Stomach (tissue), 9 donors: ENCODE results near the gene TM2D1. TPM values are rescaled to one million over a fixed set of nuclear protein-coding genes. Genes with fewer than 3 reads are reported as not detected.
"Not testable (repeated sequence)": the region's sequence is repeated elsewhere in the genome, so short reads cannot be mapped to it uniquely, and the experiment has no call there.

ENCODE experiments used
- DNase-seq, 2 donors: peaks; one replicate each; pipeline versions ENCODE4 v3.0.0 to v3.0.0-alpha.2; 2013 to 2019
- H3K27ac ChIP-seq, 5 donors: fragments of 200-600 bp in 4 of 5; sonication (generic) in 4 of 5; one replicate each; pipeline ENCODE4 v1.5.1; 2013 to 2019; ENCODE audit warnings: mild to moderate bottlenecking in 1 of 5, moderate library complexity in 1 of 5
- H3K27me3 ChIP-seq, 3 donors: fragments of 200-600 bp; sonication (generic); one replicate each; pipeline ENCODE4 v1.5.1; 2017 to 2019; ENCODE audit warnings: mixed run types in 1 of 3
- H3K36me3 ChIP-seq, 4 donors: fragments of 200-600 bp; sonication (generic); 1 replicate in 3 of 4; 2 replicates in 1 of 4; pipeline ENCODE4 v1.5.1; 2016 to 2019
- H3K4me1 ChIP-seq, 4 donors: fragments of 200-600 bp; sonication (generic); one replicate each; pipeline ENCODE4 v1.5.1; 2016 to 2019
- H3K4me3 ChIP-seq, 4 donors: fragments of 200-600 bp; sonication (generic) in 3 of 4; one replicate each; pipeline ENCODE4 v1.5.1; 2016 to 2019; ENCODE audit warnings: mild to moderate bottlenecking in 1 of 4
- H3K9me3 ChIP-seq, 4 donors: fragments of 200-600 bp; sonication (generic); one replicate each; pipeline ENCODE4 v1.5.1; 2016 to 2019
- EP300 ChIP-seq: sonication (generic); formaldehyde crosslinking; IDR thresholded peaks from one replicate; pipeline ENCODE4 v1.6.1; 2017; ENCODE audit warnings: antibody characterized with exemption
- POLR2A ChIP-seq, 4 donors: fragments of 450-650 bp; IDR thresholded peaks; one replicate each; pipeline ENCODE4 v1.6.1; 2016; ENCODE audit warnings: antibody characterized with exemption in 4 of 4, control low read depth in 2 of 4, mild to moderate bottlenecking in 1 of 4, moderate library complexity in 1 of 4
- POLR2AphosphoS5 ChIP-seq, 3 donors: sonication (generic); formaldehyde crosslinking; IDR thresholded peaks; one replicate each; pipeline ENCODE4 v1.6.1; 2016; ENCODE audit warnings: antibody characterized with exemption in 3 of 3
- WGBS, 5 donors: extraction: QIAGEN DNeasy Blood & Tissue Kit in 3 of 5; methylation state at CpG; one replicate each; pipeline versions ENCODE4 v1.1.5 to v1.1.7; 2013 to 2018; 5-methylcytosine and 5-hydroxymethylcytosine counted together
- intact Hi-C: fragments of 100-400 bp; cut with DNase I; formaldehyde crosslinking; loops from one replicate; pipeline ENCODE4 v1.15.1; 2023; ENCODE audit warnings: low total_unique reads
- polyA plus RNA-seq, 3 donors: library from polyadenylated mRNA; stranded (reverse); fragments of 200-250 nt; gene quantifications; one replicate each; pipeline ENCODE4 v1.2.3, GENCODE V29; 2013
- total RNA-seq, 5 donors: library from RNA; depleted of rRNA; stranded (reverse); fragments of >200 nt; gene quantifications; one replicate each; pipeline versions ENCODE4 v1.1.0 to v1.2.3, GENCODE V29; 2014 to 2016
- TF ChIP-seq, protein P1 (sequence below), 7 experiments: fragments of 450-650 bp in 4 of 7; fragments of 200-600 bp in 3 of 7; sonication (generic) in 3 of 7; IDR thresholded peaks; one replicate each; pipeline ENCODE4 v1.5.1; 2016 to 2019; ENCODE audit warnings: antibody characterized with exemption in 7 of 7, control low read depth in 2 of 7, mild to moderate bottlenecking in 1 of 7
- donor health status: healthy with polysubstance abuse.
- donor health status: Bipolar disorder and iron deficiency.
- donor health status: healthy.

The TM2D1 gene
- total and polyA plus RNA-seq, 8 donors = 15.6 to 184 (median 41.4) TPM

DNA sequence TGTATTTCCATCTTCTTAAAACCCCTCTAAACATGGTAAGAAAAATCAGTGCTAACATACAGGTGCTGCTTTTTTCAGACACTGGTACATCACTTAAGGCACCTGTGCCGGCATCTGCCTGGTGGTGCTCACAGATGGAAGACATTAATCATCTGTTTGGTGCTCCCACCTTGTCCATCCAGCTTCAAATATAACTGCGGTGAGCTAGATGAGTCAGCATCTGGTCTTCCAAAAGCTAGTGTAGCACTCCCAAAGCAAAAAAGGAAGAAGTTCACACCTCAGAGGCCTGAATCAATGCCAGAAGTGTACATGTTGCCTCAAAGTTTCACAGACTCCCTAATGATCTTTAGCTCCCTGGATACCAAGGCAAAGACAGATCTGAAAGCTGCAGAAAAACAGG is 44.4 kb downstream of the TM2D1 start:
- no peak overlapping the region for H3K27ac ChIP-seq
- no peaks in the 10 kb centered on the region for H3K9me3 ChIP-seq
- H3K27me3 ChIP-seq = no peaks in the 10 kb centered on the region
- H3K4me1 ChIP-seq = no peaks in the 10 kb centered on the region
- intact Hi-C loops = no loop called here
- no peak for TF ChIP-seq POLR2A (IDR thresholded peaks at IDR 0.05)
- TF ChIP-seq, protein P1, sequence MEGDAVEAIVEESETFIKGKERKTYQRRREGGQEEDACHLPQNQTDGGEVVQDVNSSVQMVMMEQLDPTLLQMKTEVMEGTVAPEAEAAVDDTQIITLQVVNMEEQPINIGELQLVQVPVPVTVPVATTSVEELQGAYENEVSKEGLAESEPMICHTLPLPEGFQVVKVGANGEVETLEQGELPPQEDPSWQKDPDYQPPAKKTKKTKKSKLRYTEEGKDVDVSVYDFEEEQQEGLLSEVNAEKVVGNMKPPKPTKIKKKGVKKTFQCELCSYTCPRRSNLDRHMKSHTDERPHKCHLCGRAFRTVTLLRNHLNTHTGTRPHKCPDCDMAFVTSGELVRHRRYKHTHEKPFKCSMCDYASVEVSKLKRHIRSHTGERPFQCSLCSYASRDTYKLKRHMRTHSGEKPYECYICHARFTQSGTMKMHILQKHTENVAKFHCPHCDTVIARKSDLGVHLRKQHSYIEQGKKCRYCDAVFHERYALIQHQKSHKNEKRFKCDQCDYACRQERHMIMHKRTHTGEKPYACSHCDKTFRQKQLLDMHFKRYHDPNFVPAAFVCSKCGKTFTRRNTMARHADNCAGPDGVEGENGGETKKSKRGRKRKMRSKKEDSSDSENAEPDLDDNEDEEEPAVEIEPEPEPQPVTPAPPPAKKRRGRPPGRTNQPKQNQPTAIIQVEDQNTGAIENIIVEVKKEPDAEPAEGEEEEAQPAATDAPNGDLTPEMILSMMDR (IDR thresholded peaks at IDR 0.05) = no peak
- no peak for TF ChIP-seq EP300
- TF ChIP-seq POLR2AphosphoS5 (IDR thresholded peaks at IDR 0.05) = no peak
- no peak for DNase-seq
- 77 to 96% (median 86%) methylated on average over 2 of the region's 2 CpGs for WGBS, 5 donors
- no peak overlapping the region for H3K4me3 ChIP-seq
- H3K36me3 ChIP-seq = peaks cover 7 to 62% (median 56%) of the 10 kb centered on the region in 4 donors

DNA sequence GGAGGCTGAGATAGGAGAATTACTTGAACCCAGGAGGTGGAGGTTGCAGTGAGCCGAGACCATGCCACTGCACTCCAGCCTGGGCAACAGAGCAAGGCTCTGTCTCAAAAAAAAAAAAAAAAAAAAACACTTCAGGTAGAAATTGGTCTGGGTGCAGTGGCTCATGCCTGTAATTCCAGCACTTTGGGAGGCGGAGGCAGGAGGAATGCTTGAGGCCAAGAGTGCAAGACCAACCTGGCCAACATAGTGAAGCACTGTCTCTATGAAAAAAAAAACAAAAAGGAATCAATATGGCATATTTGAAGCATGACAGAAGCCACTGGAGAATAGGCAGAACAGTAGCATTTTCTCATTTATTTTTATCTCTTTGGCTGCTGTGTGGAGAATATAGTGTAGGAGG is 48.1 kb downstream of the TM2D1 start:
- intact Hi-C loops, H3K9me3 ChIP-seq: not testable (repeated sequence)

DNA sequence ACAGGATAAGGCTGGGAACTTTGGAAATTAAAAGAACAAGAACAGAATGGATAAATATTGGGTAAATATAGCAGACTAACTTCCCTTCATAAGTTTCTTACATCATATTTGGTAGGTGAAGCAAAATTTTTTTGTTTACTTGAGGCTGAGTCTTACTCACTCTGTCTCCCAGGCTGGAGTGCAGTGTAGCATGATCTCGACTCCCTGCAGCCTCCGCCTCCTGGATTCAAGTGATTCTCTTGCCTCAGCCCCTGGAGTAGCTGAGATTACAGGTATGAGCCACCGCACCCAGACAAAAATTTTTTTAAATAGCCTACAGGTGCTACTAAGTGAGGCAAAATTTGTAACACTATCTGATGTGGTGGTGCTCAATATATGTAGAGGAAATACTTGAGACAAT is 50.7 kb downstream of the TM2D1 start:
- H3K4me3 ChIP-seq = no peak overlapping the region
- peaks cover 0 to 12% (median 6%) of the 10 kb centered on the region in 4 donors for H3K36me3 ChIP-seq
- 72 to 87% (median 84%) methylated on average over 3 of the region's 3 CpGs for WGBS, 5 donors
- DNase-seq = no peak
- H3K27me3 ChIP-seq = no peaks in the 10 kb centered on the region
- H3K4me1 ChIP-seq = no peaks in the 10 kb centered on the region
- no peak for TF ChIP-seq POLR2A (IDR thresholded peaks at IDR 0.05)
- no peak for TF ChIP-seq POLR2AphosphoS5 (IDR thresholded peaks at IDR 0.05)
- no peak for TF ChIP-seq EP300
- TF ChIP-seq, protein P1 (IDR thresholded peaks at IDR 0.05) = no peak
- no peak overlapping the region for H3K27ac ChIP-seq
- no peaks in the 10 kb centered on the region for H3K9me3 ChIP-seq
- intact Hi-C loops = no loop called here

More for the DNA sequence above, 48.1 kb downstream of the TM2D1 start:
- H3K36me3 ChIP-seq = peaks cover 0 to 37% (median 30%) of the 10 kb centered on the region in 4 donors
- 96 to 100% (median 99%) methylated on average over 2 of the region's 2 CpGs for WGBS, 5 donors
- H3K4me1 ChIP-seq, DNase-seq, H3K4me3 ChIP-seq, H3K27ac ChIP-seq, H3K27me3 ChIP-seq: not testable (repeated sequence)

DNA sequence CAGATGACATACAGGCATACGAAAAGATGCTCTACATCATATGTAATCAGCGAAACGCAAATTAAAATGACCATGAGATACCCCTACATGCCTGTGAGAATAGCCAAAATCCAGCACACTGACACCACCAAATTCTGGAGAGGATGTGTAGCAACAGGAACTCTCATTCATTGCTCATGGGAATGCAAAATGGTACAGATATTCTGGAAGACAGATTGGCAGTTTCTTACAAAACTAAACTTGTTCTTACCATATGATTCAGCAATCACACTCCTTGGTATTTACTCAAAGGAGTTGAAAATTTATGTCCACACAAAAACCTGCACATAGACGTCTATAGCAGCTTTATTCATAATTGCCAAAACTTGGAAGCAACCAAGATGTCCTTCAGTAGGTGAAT is 52.6 kb downstream of the TM2D1 start:
- Histone ChIP-seq H3K36me3 (peaks cover 0 to 4% (median 0%) of the 10 kb centered on the region in 4 donors), H3K27me3 (no peaks in the 10 kb centered on the region), H3K9me3 (no peaks in the 10 kb centered on the region), H3K27ac (no peak overlapping the region), H3K4me3 (no peak overlapping the region), H3K4me1 (no peaks in the 10 kb centered on the region)
- TF ChIP-seq, protein P1 (IDR thresholded peaks at IDR 0.05) = no peak
- TF ChIP-seq POLR2A (IDR thresholded peaks at IDR 0.05) (no peak), POLR2AphosphoS5 (IDR thresholded peaks at IDR 0.05) (no peak), EP300 (no peak)
- intact Hi-C loops = no loop called here
- DNase-seq = no peak
- WGBS, 5 donors = 85 to 95% (median 86%) methylated on average over 4 of the region's 4 CpGs

DNA sequence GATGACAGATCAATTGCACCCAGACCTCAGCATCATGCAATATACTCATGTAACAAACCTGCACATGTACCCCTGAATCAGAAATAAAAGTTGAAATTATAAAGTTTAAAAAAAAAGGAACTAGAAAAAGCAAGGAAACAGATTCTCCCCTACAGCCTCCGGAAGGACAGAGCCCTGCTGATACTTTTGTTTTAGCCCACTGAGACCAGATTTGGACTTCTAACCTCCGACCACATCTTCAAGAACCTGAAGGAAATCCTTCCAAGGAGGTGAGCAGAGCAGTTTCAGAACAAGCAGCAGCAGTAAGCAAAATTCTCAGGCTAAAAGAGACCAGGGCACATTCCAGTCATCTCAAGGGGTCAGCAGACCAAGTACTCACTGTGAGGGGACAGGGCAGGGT is 54.5 kb downstream of the TM2D1 start:
- TF ChIP-seq EP300 (no peak), POLR2AphosphoS5 (IDR thresholded peaks at IDR 0.05) (no peak), POLR2A (IDR thresholded peaks at IDR 0.05) (no peak)
- TF ChIP-seq, protein P1 (IDR thresholded peaks at IDR 0.05) = no peak
- intact Hi-C loops = no loop called here
- Histone ChIP-seq H3K4me1 (no peaks in the 10 kb centered on the region), H3K4me3 (no peak overlapping the region), H3K36me3 (peaks cover 0 to 4% (median 0%) of the 10 kb centered on the region in 4 donors), H3K9me3 (no peaks in the 10 kb centered on the region), H3K27ac (no peak overlapping the region), H3K27me3 (no peaks in the 10 kb centered on the region)
- WGBS, 5 donors = 72 to 92% (median 79%) methylated on average over 2 of the region's 2 CpGs
- DNase-seq = no peak
